ENCODE data around the gene SPATA31C2.

DNA sequence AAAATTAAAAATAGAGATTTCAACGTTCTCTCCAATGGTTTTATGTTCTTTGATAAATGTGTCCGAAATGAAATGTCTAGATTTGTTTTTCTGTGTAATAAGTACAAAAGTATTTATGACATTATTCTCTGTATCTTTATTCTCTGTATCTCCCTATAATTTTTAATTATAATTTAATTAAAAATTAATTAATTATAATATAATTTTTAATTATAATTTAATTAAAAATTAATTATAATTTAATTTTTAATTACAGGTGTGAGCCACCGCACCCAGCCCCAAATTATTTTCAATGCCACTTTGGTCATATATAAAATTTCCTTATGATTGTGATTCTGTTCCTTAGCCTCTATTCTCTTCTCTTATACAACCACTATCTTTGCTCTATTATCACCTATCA is 28.2 kb downstream of the SPATA31C2 start:
- TF ChIP-seq, protein P1, sequence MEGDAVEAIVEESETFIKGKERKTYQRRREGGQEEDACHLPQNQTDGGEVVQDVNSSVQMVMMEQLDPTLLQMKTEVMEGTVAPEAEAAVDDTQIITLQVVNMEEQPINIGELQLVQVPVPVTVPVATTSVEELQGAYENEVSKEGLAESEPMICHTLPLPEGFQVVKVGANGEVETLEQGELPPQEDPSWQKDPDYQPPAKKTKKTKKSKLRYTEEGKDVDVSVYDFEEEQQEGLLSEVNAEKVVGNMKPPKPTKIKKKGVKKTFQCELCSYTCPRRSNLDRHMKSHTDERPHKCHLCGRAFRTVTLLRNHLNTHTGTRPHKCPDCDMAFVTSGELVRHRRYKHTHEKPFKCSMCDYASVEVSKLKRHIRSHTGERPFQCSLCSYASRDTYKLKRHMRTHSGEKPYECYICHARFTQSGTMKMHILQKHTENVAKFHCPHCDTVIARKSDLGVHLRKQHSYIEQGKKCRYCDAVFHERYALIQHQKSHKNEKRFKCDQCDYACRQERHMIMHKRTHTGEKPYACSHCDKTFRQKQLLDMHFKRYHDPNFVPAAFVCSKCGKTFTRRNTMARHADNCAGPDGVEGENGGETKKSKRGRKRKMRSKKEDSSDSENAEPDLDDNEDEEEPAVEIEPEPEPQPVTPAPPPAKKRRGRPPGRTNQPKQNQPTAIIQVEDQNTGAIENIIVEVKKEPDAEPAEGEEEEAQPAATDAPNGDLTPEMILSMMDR (IDR thresholded peaks at IDR 0.05 in 2 of 3, conservative IDR thresholded peaks at IDR 0.05 in 1 of 3; ENCODE audit: borderline replicate concordance in 1 of 3, insufficient read depth in 1 of 3, low read depth in 2 of 3, low read length in 2 of 3), result no peak
- TF ChIP-seq SP1 (IDR thresholded peaks at IDR 0.05; ENCODE audit: low read depth) (no peak), POLR2A (IDR thresholded peaks at IDR 0.05; ENCODE audit: borderline replicate concordance, extremely low read depth, insufficient read depth, insufficient read length) (no peak), SRF (IDR thresholded peaks at IDR 0.05; ENCODE audit: low read depth) (no peak), SIN3A (IDR thresholded peaks at IDR 0.05; ENCODE audit: low read depth) (no peak), EGR1 (IDR thresholded peaks at IDR 0.05; ENCODE audit: low read depth) (no peak)
- TF ChIP-seq, protein P2, sequence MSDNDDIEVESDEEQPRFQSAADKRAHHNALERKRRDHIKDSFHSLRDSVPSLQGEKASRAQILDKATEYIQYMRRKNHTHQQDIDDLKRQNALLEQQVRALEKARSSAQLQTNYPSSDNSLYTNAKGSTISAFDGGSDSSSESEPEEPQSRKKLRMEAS (IDR thresholded peaks at IDR 0.05), result no peak
- TF ChIP-seq, protein P3, sequence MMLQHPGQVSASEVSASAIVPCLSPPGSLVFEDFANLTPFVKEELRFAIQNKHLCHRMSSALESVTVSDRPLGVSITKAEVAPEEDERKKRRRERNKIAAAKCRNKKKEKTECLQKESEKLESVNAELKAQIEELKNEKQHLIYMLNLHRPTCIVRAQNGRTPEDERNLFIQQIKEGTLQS (IDR thresholded peaks at IDR 0.05), result no peak
